Pons (tissue), 1 donor: ENCODE measurements around the gene TAS1R2.
"Not testable (repeated sequence)": the region's sequence is repeated elsewhere in the genome, so short reads cannot be mapped to it uniquely, and the experiment has no call there.

Experiments used
- DNase-seq: peaks from one replicate; pipeline ENCODE4 v3.0.0-alpha.2; 2016; ENCODE audit warnings: low spot score

Gene TAS1R2

GRCh38 chr1:18868801-18869424, 9.5 kb upstream of the TAS1R2 start:
- DNase-seq = peak; percentile 71

- DNase-seq = no peak
These were observed 8.9 kb upstream of the TAS1R2 start for GRCh38 chr1:18868354-18868753.

GRCh38 chr1:18866846-18867245, 7.4 kb upstream of the TAS1R2 start:
- no peak for DNase-seq

- no peak for DNase-seq
These were observed 6.9 kb upstream of the TAS1R2 start for GRCh38 chr1:18866314-18866713.

GRCh38 chr1:18865176-18865575, 5.7 kb upstream of the TAS1R2 start:
- DNase-seq = no peak

- DNase-seq = no peak
These were observed 2.1 kb upstream of the TAS1R2 start for GRCh38 chr1:18861590-18861989.

GRCh38 chr1:18861082-18861481, 1.6 kb upstream of the TAS1R2 start:
- DNase-seq = no peak

GRCh38 chr1:18858070-18858688, 1.3 kb downstream of the TAS1R2 start:
- DNase-seq = no peak

- DNase-seq = no peak
These were observed 3.0 kb downstream of the TAS1R2 start for GRCh38 chr1:18856435-18856834.

GRCh38 chr1:18855573-18855972, 3.9 kb downstream of the TAS1R2 start:
- no peak for DNase-seq

- no peak for DNase-seq
These were observed 5.0 kb downstream of the TAS1R2 start for GRCh38 chr1:18854331-18855025.

- DNase-seq = no peak
These were observed 7.0 kb downstream of the TAS1R2 start for GRCh38 chr1:18852501-18852900.

- no peak for DNase-seq
These were observed 10.2 kb downstream of the TAS1R2 start for GRCh38 chr1:18849261-18849711.

GRCh38 chr1:18847723-18848122, 11.7 kb downstream of the TAS1R2 start:
- DNase-seq = not testable (repeated sequence)

- no peak for DNase-seq
These were observed 19.3 kb downstream of the TAS1R2 start for GRCh38 chr1:18840145-18840544.

GRCh38 chr1:18836654-18837053, 22.8 kb downstream of the TAS1R2 start:
- no peak for DNase-seq

- not testable (repeated sequence) for DNase-seq
These were observed 27.1 kb downstream of the TAS1R2 start for GRCh38 chr1:18832319-18832718.

GRCh38 chr1:18831656-18832055, 27.8 kb downstream of the TAS1R2 start:
- no peak for DNase-seq

GRCh38 chr1:18830596-18830995, 28.9 kb downstream of the TAS1R2 start:
- DNase-seq = no peak

- no peak for DNase-seq
These were observed 29.8 kb downstream of the TAS1R2 start for GRCh38 chr1:18829671-18830070.

- no peak for DNase-seq
These were observed 31.2 kb downstream of the TAS1R2 start for GRCh38 chr1:18828224-18828623.

GRCh38 chr1:18823438-18823837, 36.0 kb downstream of the TAS1R2 start:
- no peak for DNase-seq
